Non-pigmented ciliary epithelial cell (primary cell): ENCODE measurements around the gene PPP2R5D.

Source experiments
- DNase-seq: peaks from one replicate; pipeline ENCODE4 v3.0.0-alpha.2; 2010; ENCODE audit warnings: low read depth

The PPP2R5D gene

GRCh38 chr6:43059168-43060033 lies 75.0 kb downstream of the PPP2R5D start, which contains the start of the genes KLC4 and MRPL2:
Gene KLC4 (plus strand): TSS chr6:43059631. CDS start chr6:43061336, 1,705 bp downstream.
Gene MRPL2 (minus strand): TSS chr6:43059434. CDS start chr6:43059381, 53 bp downstream.
- peak; percentile 95 for DNase-seq

- no peak for DNase-seq
These were observed 75.8 kb downstream of the PPP2R5D start for GRCh38 chr6:43060034-43060754.

- DNase-seq: no peak
These were observed 76.6 kb downstream of the PPP2R5D start for GRCh38 chr6:43060755-43061633.

DNA sequence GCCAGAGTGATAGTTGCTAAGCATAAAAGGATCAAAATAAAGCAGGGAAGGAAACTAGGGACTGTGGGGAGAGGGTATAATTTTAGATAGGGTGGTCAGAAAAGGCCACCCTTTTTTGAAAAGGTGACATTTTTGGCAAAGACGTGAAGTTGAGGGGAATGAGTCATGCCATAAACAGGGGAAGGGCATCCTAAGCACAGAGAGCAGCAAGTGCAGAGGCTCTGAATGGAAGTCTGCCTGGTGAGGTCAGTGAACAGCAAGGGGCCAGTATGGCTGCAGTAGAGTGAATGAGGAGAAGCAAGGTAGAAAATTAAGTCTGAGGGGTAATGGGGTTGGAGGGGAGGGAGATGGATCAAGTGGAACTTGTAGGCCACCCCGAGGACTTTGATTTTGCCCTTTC lies 77.5 kb downstream of the PPP2R5D start:
- DNase-seq: no peak
